Endothelial cell of umbilical vein (primary cell): Measurements from ENCODE around the gene NTRK1.

Experiments used
- FOS ChIP-seq: IDR thresholded peaks from 2 replicates; pipeline ENCODE4 v1.6.1; 2011; ENCODE audit warnings: mild to moderate bottlenecking, low read length, moderate library complexity, borderline replicate concordance; ENCODE audit not compliant: insufficient read depth
- TF ChIP-seq, protein P1 (sequence below), 2 donors: IDR thresholded peaks; 1 replicate in 1 of 2; 2 replicates in 1 of 2; pipeline ENCODE4 v1.5.1; 2011; ENCODE audit warnings: low read length in 2 of 2, mild to moderate bottlenecking in 2 of 2, moderate library complexity in 2 of 2, control low read depth in 1 of 2, inconsistent platforms in 1 of 2, low read depth in 1 of 2; ENCODE audit not compliant: insufficient read depth in 1 of 2; ENCODE audit errors: extremely low read depth in 1 of 2
- TF ChIP-seq, protein P2 (sequence below): IDR thresholded peaks from 2 replicates; pipeline ENCODE4 v1.6.1; 2011; ENCODE audit not compliant: insufficient read depth, insufficient read length

DNA sequence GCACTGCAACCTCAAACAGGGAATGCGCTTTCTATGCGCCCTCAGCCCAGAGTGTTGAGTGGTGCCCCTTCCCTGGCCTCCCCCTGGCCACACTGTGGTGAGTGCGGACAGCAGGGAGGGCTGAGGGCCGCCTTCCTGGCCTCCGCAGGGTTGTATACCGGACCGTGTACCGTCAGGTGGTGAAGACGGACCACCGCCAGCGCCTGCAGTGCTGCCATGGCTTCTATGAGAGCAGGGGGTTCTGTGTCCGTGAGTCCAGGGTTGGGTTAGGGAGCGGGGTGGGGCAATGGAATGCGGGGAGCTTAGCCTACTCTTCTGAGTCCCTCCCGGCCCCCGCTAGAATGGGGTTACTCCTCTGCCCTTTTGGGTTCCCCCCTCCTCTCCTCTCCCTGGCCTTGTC is 44.5 kb downstream of the NTRK1 start:
- TF ChIP-seq, protein P1, sequence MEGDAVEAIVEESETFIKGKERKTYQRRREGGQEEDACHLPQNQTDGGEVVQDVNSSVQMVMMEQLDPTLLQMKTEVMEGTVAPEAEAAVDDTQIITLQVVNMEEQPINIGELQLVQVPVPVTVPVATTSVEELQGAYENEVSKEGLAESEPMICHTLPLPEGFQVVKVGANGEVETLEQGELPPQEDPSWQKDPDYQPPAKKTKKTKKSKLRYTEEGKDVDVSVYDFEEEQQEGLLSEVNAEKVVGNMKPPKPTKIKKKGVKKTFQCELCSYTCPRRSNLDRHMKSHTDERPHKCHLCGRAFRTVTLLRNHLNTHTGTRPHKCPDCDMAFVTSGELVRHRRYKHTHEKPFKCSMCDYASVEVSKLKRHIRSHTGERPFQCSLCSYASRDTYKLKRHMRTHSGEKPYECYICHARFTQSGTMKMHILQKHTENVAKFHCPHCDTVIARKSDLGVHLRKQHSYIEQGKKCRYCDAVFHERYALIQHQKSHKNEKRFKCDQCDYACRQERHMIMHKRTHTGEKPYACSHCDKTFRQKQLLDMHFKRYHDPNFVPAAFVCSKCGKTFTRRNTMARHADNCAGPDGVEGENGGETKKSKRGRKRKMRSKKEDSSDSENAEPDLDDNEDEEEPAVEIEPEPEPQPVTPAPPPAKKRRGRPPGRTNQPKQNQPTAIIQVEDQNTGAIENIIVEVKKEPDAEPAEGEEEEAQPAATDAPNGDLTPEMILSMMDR (IDR thresholded peaks at IDR 0.05; ENCODE audit: extremely low read depth in 1 of 2, insufficient read depth in 1 of 2, low read depth in 1 of 2, low read length in 2 of 2): no peak
- TF ChIP-seq FOS: no peak
- TF ChIP-seq, protein P2, sequence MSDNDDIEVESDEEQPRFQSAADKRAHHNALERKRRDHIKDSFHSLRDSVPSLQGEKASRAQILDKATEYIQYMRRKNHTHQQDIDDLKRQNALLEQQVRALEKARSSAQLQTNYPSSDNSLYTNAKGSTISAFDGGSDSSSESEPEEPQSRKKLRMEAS: no peak
